Fibroblast of mammary gland (primary cell): Measurements from ENCODE around the gene SNRNP48.

Experiments
- DNase-seq: peaks from one replicate; pipeline ENCODE4 v3.0.0-alpha.2; 2010; ENCODE audit warnings: low read depth
- H3K4me3 ChIP-seq: 2 replicates; pipeline ENCODE4 v1.5.1; 2011; ENCODE audit warnings: low read depth, mild to moderate bottlenecking, low read length, moderate library complexity; ENCODE audit not compliant: control insufficient read depth
- CTCF ChIP-seq: conservative IDR thresholded peaks from 2 replicates; pipeline ENCODE4 v1.5.1; 2011; ENCODE audit warnings: low read depth, low read length, inconsistent platforms; ENCODE audit not compliant: control insufficient read depth, insufficient read depth

The SNRNP48 gene

DNA sequence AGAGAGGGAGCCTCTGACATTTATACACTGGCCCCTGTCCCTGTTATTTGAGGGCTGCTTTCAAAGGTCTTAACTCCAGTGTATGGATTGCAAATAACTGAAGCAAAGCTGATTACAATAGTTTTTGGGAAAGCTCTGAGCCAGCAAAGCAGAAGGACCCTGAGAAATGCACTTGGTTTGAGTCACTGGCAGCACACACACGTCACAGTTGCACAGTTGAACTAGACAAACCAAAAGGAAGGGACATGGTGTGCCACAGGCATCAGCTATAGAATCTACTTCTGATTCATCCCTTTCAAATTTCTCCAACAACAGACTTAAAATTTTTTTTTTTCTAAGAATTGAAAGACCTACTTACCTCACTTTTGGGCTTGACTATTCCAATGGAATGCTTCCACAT, 56.4 kb downstream of the SNRNP48 start:
- TF ChIP-seq CTCF = no peak
- peak; percentile 90 for DNase-seq
- no peak overlapping the region for H3K4me3 ChIP-seq

GRCh38 chr6:7647504-7647903, 57.5 kb downstream of the SNRNP48 start:
- TF ChIP-seq CTCF = no peak
- DNase-seq = no peak

GRCh38 chr6:7649037-7649810, 59.2 kb downstream of the SNRNP48 start:
- no peak overlapping the region for H3K4me3 ChIP-seq
- TF ChIP-seq CTCF = no peak
- DNase-seq = no peak

More at GRCh38 chr6:7647504-7647903, 57.5 kb downstream of the SNRNP48 start:
- no peak overlapping the region for H3K4me3 ChIP-seq

GRCh38 chr6:7650878-7651277, 60.9 kb downstream of the SNRNP48 start:
- TF ChIP-seq CTCF = no peak
- H3K4me3 ChIP-seq = no peak overlapping the region
- DNase-seq = no peak

GRCh38 chr6:7652957-7653356, 63.0 kb downstream of the SNRNP48 start:
- H3K4me3 ChIP-seq = no peak overlapping the region
- DNase-seq = no peak
- TF ChIP-seq CTCF = no peak

GRCh38 chr6:7656355-7656754, 66.4 kb downstream of the SNRNP48 start:
- no peak for TF ChIP-seq CTCF
- DNase-seq = no peak
- no peak overlapping the region for H3K4me3 ChIP-seq
